ENCODE data around the gene GDI2.
"Not testable (repeated sequence)": the region's sequence is repeated elsewhere in the genome, so short reads cannot be mapped to it uniquely, and the experiment has no call there.

Gene GDI2

DNA sequence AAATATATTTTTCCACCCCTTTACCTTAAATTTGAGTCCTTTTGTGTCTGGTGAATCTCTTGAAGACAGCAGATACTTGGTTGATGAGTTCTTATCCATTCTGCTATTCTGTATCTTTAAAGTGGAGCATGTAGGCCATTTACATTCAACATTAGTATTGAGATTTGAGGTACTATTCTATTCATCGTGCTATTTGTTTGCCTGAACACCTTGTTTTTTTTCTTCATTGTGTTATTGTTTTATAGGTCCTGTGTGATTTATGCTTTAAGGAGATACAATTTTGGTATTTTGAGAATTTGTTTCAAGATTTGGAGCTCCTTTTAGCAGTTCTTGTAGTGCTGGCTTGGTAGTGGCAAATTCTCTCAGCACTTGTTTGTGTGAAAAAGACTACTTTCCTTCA is 29.9 kb downstream of the GDI2 start:
- no peak for TF ChIP-seq CTCF (IDR thresholded peaks at IDR 0.05)
- no peak overlapping the region for H3K4me3 ChIP-seq

DNA sequence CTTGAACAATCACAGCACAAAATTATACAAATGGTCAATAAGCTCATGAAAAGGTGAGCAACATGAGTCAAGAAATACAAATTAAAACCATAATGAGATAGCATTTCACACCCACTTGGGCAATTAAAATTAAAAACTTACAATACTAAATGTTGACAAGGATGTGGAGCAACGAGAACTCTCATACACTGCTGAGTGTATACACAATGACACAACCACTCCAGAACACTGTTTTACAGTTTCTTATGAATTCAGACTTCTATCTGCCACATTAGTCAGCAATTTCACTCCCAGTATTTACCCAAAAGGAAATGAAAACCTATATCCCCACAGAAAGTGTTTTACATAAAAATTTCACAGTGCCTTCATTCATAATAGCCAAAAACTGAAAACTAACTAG is 31.1 kb downstream of the GDI2 start:
- Histone ChIP-seq H3K27ac (no peak overlapping the region), H3K4me3 (no peak overlapping the region)
- no peak for TF ChIP-seq CTCF (IDR thresholded peaks at IDR 0.05)
- DNase-seq (ENCODE audit: low spot score): no peak

More for the DNA sequence above, 29.9 kb downstream of the GDI2 start:
- DNase-seq (ENCODE audit: low spot score): no peak
- no peak overlapping the region for H3K27ac ChIP-seq

DNA sequence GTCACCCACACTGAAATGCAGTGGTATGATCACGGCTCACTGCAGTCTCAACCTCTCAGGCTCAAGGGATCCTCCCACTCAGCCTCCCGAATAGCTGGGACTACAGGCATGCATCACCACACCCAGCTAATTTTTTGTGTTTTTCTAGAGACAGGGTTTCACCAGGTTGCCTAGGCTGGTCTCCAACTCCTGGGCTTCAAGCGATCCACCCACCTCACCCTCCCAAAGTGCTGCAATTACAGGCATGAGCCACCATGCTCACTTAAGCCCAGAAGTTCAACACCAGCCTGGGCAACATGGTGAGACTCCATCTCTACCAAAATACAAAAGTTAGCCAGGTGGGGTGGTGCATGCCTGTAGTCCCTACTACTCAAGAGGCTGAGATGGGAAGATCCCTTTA is 33.5 kb downstream of the GDI2 start:
- no peak for DNase-seq (ENCODE audit: low spot score)
- Histone ChIP-seq H3K4me3 (no peak overlapping the region), H3K27ac (no peak overlapping the region)
- no peak for TF ChIP-seq CTCF (IDR thresholded peaks at IDR 0.05)

DNA sequence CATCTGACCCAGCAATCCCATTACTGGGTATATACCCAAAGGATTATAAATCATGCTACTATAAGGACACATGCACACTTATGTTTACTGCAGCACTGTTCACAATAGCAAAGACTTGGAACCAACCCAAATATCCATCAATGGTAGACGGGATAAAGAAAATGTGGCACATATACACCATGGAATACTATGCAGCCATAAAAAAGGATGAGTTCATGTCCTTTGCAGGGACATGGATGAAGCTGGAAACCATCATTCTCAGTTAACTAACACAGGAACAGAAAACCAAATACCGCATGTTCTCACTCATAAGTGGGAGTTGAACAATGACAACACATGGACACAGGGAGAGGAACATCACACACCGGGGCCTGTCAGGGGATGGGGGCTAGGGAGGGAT is 35.5 kb downstream of the GDI2 start:
- H3K4me3 ChIP-seq; H3K27ac ChIP-seq; DNase-seq (ENCODE audit: low spot score): not testable (repeated sequence)

GRCh38 chr10:5776881-5777197 is 36.4 kb downstream of the GDI2 start:
- H3K27ac ChIP-seq: peak overlapping the region; percentile 10 to 75
- no peak for DNase-seq (ENCODE audit: low spot score)
- H3K4me3 ChIP-seq: peak overlapping the region; percentile 15
- no peak for TF ChIP-seq CTCF (IDR thresholded peaks at IDR 0.05)

DNA sequence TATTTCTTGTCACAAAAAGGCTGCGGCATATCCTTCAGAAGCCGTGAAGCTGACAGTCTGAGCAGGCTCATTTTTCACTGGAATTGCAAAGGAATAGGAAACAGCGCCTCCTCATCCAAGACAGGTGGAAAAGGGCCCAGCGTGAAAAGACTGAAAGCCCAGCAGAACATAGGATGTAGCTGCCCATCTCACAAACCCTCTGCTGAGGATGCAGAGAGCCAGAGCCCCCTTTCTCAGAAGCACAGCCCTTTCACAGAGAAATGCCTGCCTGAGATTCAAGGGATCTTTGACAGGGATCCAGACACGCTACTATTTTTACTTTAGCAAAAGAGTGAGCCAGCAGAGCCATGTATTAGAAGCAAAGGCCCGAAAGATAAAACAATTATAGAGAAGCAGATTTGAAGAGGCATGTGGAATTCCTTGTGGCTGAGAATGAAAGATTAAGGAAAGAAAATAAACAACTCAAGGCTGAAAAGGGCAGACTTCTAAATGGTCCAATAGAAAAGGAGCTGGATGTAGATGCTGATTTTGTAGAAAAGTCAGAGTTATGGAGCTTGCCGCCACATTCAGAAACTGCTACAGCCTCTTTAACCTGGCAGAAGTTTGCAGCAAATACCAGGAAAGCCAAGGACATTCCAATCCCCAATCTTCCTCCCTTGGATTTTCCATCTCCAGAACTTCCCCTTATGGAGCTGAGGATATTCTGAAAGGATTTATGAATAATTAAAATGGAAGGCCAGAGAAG is 36.9 kb downstream of the GDI2 start:
- H3K4me3 ChIP-seq: peak overlapping the region; percentile 15
- H3K27ac ChIP-seq: peak overlapping the region; percentile 10 to 75
- DNase-seq (ENCODE audit: low spot score): no peak
- no peak for TF ChIP-seq CTCF (IDR thresholded peaks at IDR 0.05)

- DNase-seq (ENCODE audit: low spot score): no peak
- H3K27ac ChIP-seq: peak overlapping the region in 1 of 2 donors; percentile 75
- no peak for TF ChIP-seq CTCF (IDR thresholded peaks at IDR 0.05)
These were observed 37.5 kb downstream of the GDI2 start for GRCh38 chr10:5775685-5776084.

More at GRCh38 chr10:5775685-5776084, 37.5 kb downstream of the GDI2 start:
- peak overlapping the region; percentile 15 for H3K4me3 ChIP-seq
